ENCODE measurements around the gene HSD17B7. TPM values are rescaled to one million over a fixed set of nuclear protein-coding genes. Genes with fewer than 3 reads are reported as not detected.
"Not testable (repeated sequence)": the region's sequence is repeated elsewhere in the genome, so short reads cannot be mapped to it uniquely, and the experiment has no call there.

HSD17B7 gene
- total and polyA plus RNA-seq, 2 donors (not counting 1 experiment from before 2014, with no cell fraction given): 38.9 to 41.5 TPM

GRCh38 chr1:162741574-162741973 lies 48.9 kb upstream of the HSD17B7 start:
- ChIA-PET POLR2A (no interaction called here), CTCF (no interaction called here)
- DNase-seq (no peak), ATAC-seq (ENCODE audit: low read depth) (no peak)
- TF ChIP-seq EZH2 (IDR thresholded peaks at IDR 0.05; ENCODE audit: borderline replicate concordance, insufficient read depth, low read depth, low read length, poor library complexity, severe bottlenecking) (no peak), CTCF (IDR thresholded peaks at IDR 0.05) (no peak)
- H3K4me1 Mint-ChIP-seq: no peaks in the 10 kb centered on the region
- Histone ChIP-seq H3K9ac (ENCODE audit: low read length) (no peak overlapping the region), H4K20me1 (ENCODE audit: control insufficient read depth, insufficient read depth, low read length, poor library complexity, severe bottlenecking) (no peaks in the 10 kb centered on the region), H3K4me3 (ENCODE audit: control extremely low read depth in 1 of 5, extremely low read depth in 1 of 5, insufficient read depth in 1 of 5, low read depth in 2 of 5, low read length in 4 of 5) (no peak overlapping the region), H3K79me2 (ENCODE audit: control insufficient read depth, insufficient read depth, low read length) (no peaks in the 10 kb centered on the region), H3K27ac (ENCODE audit: low read length in 2 of 2) (no peak overlapping the region), H3K27me3 (replicated peaks in 1 of 4; ENCODE audit: control extremely low read depth in 1 of 4, control insufficient read depth in 3 of 4, insufficient read depth in 4 of 4, low read length in 3 of 4) (no peaks in the 10 kb centered on the region), H3K36me3 (replicated peaks in 1 of 2; ENCODE audit: control extremely low read depth in 1 of 2, control insufficient read depth in 1 of 2, extremely low read depth in 1 of 2, insufficient read depth in 2 of 2, low read length in 1 of 2) (no peaks in the 10 kb centered on the region), H3K4me1 (ENCODE audit: control insufficient read depth in 2 of 2, insufficient read depth in 2 of 2, low read length in 2 of 2) (no peaks in the 10 kb centered on the region), H3K4me2 (replicated peaks; ENCODE audit: low read depth, low read length, poor library complexity, severe bottlenecking) (no peak overlapping the region), H3K9me3 (ENCODE audit: control extremely low read depth in 1 of 3, control insufficient read depth in 2 of 3, insufficient read depth in 1 of 3, low read length in 2 of 3) (peaks cover 0 to 10% (median 0%) of the 10 kb centered on the region in 3 donors), H2AFZ (ENCODE audit: insufficient read depth, low read depth, low read length, poor library complexity, severe bottlenecking) (no peak overlapping the region)
- H3K27me3 Mint-ChIP-seq: peaks cover 8% of the 10 kb centered on the region
- intact Hi-C loops (cut with micrococcal nuclease): no loop called here
- H3K27ac Mint-ChIP-seq: no peak overlapping the region
- no peaks in the 10 kb centered on the region for H3K9me3 Mint-ChIP-seq (ENCODE audit: insufficient read depth)
- H3K4me3 Mint-ChIP-seq: no peak overlapping the region
- WGBS (ENCODE audit: insufficient coverage): 40% methylated on average over 1 of the region's 2 CpGs

GRCh38 chr1:162746264-162746942 lies 44.1 kb upstream of the HSD17B7 start:
- H3K9me3 ChIP-seq (ENCODE audit: control extremely low read depth in 1 of 3, control insufficient read depth in 2 of 3, insufficient read depth in 1 of 3, low read length in 2 of 3); H3K27me3 ChIP-seq (replicated peaks in 1 of 4; ENCODE audit: control extremely low read depth in 1 of 4, control insufficient read depth in 3 of 4, insufficient read depth in 4 of 4, low read length in 3 of 4); H3K4me1 ChIP-seq (ENCODE audit: control insufficient read depth in 2 of 2, insufficient read depth in 2 of 2, low read length in 2 of 2); H3K79me2 ChIP-seq (ENCODE audit: control insufficient read depth, insufficient read depth, low read length); H3K9ac ChIP-seq (ENCODE audit: low read length); H3K4me3 Mint-ChIP-seq; H3K4me2 ChIP-seq (replicated peaks; ENCODE audit: low read depth, low read length, poor library complexity, severe bottlenecking); ATAC-seq (ENCODE audit: low read depth); H3K36me3 ChIP-seq (replicated peaks in 1 of 2; ENCODE audit: control extremely low read depth in 1 of 2, control insufficient read depth in 1 of 2, extremely low read depth in 1 of 2, insufficient read depth in 2 of 2, low read length in 1 of 2); H3K27ac ChIP-seq (ENCODE audit: low read length in 2 of 2); DNase-seq; H4K20me1 ChIP-seq (ENCODE audit: control insufficient read depth, insufficient read depth, low read length, poor library complexity, severe bottlenecking); H3K27ac Mint-ChIP-seq; CTCF ChIA-PET; H2AFZ ChIP-seq (ENCODE audit: insufficient read depth, low read depth, low read length, poor library complexity, severe bottlenecking); H3K4me3 ChIP-seq (ENCODE audit: control extremely low read depth in 1 of 5, extremely low read depth in 1 of 5, insufficient read depth in 1 of 5, low read depth in 2 of 5, low read length in 4 of 5); POLR2A ChIA-PET; H3K4me1 Mint-ChIP-seq; H3K9me3 Mint-ChIP-seq (ENCODE audit: insufficient read depth); intact Hi-C loops (cut with micrococcal nuclease): not testable (repeated sequence)
- peaks cover 18% of the 10 kb centered on the region for H3K27me3 Mint-ChIP-seq
- WGBS (ENCODE audit: insufficient coverage): 94% methylated on average over 13 of the region's 14 CpGs

Measured in B cell (primary cell).